ENCODE results near the gene POMT1.

- TF ChIP-seq, protein P1, sequence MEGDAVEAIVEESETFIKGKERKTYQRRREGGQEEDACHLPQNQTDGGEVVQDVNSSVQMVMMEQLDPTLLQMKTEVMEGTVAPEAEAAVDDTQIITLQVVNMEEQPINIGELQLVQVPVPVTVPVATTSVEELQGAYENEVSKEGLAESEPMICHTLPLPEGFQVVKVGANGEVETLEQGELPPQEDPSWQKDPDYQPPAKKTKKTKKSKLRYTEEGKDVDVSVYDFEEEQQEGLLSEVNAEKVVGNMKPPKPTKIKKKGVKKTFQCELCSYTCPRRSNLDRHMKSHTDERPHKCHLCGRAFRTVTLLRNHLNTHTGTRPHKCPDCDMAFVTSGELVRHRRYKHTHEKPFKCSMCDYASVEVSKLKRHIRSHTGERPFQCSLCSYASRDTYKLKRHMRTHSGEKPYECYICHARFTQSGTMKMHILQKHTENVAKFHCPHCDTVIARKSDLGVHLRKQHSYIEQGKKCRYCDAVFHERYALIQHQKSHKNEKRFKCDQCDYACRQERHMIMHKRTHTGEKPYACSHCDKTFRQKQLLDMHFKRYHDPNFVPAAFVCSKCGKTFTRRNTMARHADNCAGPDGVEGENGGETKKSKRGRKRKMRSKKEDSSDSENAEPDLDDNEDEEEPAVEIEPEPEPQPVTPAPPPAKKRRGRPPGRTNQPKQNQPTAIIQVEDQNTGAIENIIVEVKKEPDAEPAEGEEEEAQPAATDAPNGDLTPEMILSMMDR (IDR thresholded peaks at IDR 0.05) = no peak
- TF ChIP-seq POLR2A (IDR thresholded peaks at IDR 0.05) = no peak
Measured at GRCh38 chr9:131481441-131482342, 21.0 kb upstream of the POMT1 start.

Data from suprapubic skin (tissue), 3 donors.